ENCODE measurements around the gene STK32B.
"Not testable (repeated sequence)": the region's sequence is repeated elsewhere in the genome, so short reads cannot be mapped to it uniquely, and the experiment has no call there.

The STK32B gene

DNA sequence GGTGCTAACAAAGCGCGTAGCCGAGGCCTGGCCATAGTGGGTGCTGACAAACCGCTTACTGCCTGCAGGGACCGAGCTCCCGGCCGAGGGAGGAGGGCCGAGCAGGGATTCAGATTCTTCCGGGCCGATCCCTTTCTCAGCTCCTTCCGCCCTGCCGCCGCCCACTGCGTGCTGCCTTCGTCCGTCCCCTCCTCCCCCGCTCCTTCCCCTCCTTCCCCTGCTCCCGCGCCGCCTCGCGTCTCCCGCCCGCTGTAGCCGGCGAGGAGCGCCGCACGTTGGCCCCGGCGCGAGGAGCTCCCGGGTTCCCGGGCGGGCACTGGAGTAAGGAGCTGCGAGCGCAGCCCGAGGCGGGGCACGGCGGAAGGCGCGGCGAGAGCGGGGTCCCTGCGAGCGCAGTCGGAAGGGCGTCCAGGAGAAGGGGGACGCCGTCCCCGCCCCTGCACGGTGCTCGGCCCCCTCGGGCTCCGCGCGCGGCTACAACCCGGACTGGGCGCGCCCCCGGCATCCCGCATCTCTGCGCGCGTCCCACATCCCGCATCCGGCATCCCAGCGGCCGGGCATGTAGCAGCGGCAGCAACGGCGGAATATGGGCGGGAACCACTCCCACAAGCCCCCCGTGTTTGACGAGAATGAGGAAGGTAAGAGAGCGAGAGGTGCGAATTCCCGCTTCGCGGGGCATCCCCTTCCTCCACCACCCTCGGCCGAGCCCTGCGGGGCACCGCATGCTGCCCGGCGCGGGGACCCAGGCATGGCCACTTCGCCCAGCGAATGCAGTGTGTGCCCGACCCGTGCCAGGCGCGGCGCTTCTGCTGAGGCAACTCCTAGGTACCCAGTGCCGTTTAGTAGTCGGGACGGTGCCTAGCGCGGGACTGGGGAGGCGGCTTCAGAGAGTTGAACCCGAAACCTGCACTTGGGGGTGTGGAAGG is at the start of gene STK32B:
TSS of gene STK32B (plus strand) at position 203 of the 926 bp plus-strand sequence.
- H3K4me2 ChIP-seq = peak within 1 kb of the TSS; percentile 98
- H3K9me3 ChIP-seq = peaks cover 3% of the 10 kb centered on the region; the same call in 1 of the 2 replicates
- peaks cover 51% of the 10 kb centered on the region for H3K4me1 ChIP-seq
- peak within 1 kb of the TSS; percentile 74 for H3K9ac ChIP-seq
- TF ChIP-seq Cebpa-rat (IDR thresholded peaks at IDR 0.05) = no peak
- peaks cover 13% of the 10 kb centered on the region for H3K27me3 ChIP-seq
- peak within 1 kb of the TSS; percentile 88 for H3K4me3 ChIP-seq
- H4K20me1 ChIP-seq = peaks cover 6% of the 10 kb centered on the region; the same call in 1 of the 2 replicates
- peak within 1 kb of the TSS; percentile 73 for H3K27ac ChIP-seq
- no peaks in the 10 kb centered on the region for H3K36me3 ChIP-seq

DNA sequence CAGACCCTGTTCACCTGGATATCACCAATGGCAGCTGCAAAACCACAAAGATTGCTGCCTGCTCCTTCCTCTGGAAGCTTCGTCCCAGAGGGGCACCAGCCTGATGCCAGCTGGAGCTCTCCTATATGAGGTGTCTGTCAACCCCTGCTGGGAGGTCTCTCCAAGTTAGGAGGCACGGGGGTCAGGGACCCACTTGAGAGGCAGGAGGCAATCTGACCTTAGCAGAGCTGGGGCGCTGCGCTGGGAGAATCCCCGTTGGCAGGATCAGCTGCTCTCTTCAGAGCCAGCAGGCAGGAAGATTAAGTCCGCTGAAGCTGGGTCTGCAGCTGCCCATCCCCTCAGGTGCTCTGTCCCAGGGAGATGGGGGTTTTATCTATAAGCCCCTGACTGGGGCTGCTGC is 49.6 kb upstream of the STK32B start:
- H3K4me2 ChIP-seq = peak overlapping the region; percentile 48

DNA sequence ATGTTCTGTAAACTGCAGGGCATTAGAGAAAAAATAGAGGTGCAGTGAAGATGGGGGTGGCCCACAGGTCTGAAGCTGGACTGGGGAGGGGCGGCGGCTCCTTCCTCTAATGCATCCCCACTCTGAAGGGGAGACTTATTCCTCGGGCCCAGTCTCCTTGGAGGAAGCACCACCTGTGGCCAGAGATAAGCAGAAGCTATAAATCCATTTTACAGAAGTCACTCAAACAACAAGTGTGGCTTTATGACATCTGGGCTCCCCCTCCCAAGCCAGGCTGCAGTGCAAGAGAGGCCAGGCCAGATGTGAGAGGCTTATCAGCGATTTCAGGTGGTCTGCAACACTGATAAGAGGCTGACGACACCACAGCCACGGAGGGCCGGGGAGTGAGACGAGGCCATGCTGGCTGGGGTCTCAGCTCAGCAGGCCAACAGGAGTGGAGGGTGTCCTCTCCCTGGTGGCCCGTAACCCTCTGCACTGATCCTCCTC is 47.9 kb upstream of the STK32B start:
- H3K9ac ChIP-seq = no peak overlapping the region
- H3K9me3 ChIP-seq = no peaks in the 10 kb centered on the region
- no peak for TF ChIP-seq Cebpa-rat (IDR thresholded peaks at IDR 0.05)
- no peak overlapping the region for H3K4me3 ChIP-seq
- H4K20me1 ChIP-seq = no peaks in the 10 kb centered on the region
- H3K4me2 ChIP-seq = no peak overlapping the region
- H3K36me3 ChIP-seq = no peaks in the 10 kb centered on the region
- H3K4me1 ChIP-seq = peaks cover 14% of the 10 kb centered on the region
- no peak overlapping the region for H3K27ac ChIP-seq
- no peaks in the 10 kb centered on the region for H3K27me3 ChIP-seq

More for the DNA sequence above, 49.6 kb upstream of the STK32B start:
- H3K27me3 ChIP-seq, H4K20me1 ChIP-seq, H3K27ac ChIP-seq, H3K9me3 ChIP-seq, H3K9ac ChIP-seq, H3K36me3 ChIP-seq, H3K4me3 ChIP-seq: not testable (repeated sequence)
- peaks cover 14% of the 10 kb centered on the region for H3K4me1 ChIP-seq

DNA sequence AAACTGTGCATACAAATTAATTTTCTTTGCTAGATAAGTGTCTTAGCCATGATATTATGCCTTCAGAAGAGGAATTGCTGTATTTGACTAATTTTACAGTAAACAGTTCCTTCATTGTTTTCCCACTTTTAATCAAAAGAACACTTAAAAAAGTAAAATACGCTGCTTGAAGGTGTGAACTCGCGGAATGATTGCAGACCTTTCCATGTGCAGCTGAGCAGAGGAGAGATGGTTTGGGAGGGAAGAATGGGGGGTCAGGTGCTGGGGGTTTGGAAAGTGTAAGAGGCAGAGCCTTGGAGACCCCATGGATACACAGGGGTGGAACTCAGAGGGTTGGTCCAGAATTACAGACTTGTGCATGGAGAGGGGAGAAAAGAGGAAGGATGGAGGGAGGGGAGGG is 47.4 kb upstream of the STK32B start:
- Histone ChIP-seq H3K4me2 (no peak overlapping the region), H3K27ac (no peak overlapping the region), H3K36me3 (no peaks in the 10 kb centered on the region), H3K27me3 (no peaks in the 10 kb centered on the region), H3K4me1 (peaks cover 14% of the 10 kb centered on the region), H3K9ac (no peak overlapping the region), H3K9me3 (no peaks in the 10 kb centered on the region), H4K20me1 (no peaks in the 10 kb centered on the region), H3K4me3 (no peak overlapping the region)
- no peak for TF ChIP-seq Cebpa-rat (IDR thresholded peaks at IDR 0.05)

DNA sequence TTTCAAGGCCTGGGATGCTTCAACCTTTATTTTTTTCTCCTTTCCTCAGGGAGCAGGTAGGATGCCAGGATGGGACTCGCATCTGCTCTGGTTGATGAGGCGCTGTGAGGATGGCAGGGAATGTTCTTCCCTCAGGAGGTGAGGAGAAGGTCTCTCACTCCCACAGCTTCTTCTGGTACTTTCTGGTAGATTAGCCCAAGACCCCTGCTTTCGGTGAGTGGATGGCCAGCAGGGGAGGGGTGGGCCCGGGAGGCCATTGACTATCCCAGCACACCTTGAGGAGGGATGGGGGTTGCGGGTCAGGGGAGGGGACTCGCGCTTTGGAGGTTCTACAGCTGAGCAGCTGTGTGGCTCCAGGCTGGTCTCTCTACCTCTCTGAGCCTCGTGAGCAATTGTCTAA is 46.8 kb upstream of the STK32B start:
- Histone ChIP-seq H3K4me2 (no peak overlapping the region), H3K4me3 (no peak overlapping the region), H3K9me3 (no peaks in the 10 kb centered on the region), H3K27me3 (no peaks in the 10 kb centered on the region), H3K9ac (no peak overlapping the region), H3K36me3 (no peaks in the 10 kb centered on the region), H4K20me1 (no peaks in the 10 kb centered on the region), H3K27ac (no peak overlapping the region), H3K4me1 (peaks cover 14% of the 10 kb centered on the region)
- TF ChIP-seq Cebpa-rat (IDR thresholded peaks at IDR 0.05) = no peak

DNA sequence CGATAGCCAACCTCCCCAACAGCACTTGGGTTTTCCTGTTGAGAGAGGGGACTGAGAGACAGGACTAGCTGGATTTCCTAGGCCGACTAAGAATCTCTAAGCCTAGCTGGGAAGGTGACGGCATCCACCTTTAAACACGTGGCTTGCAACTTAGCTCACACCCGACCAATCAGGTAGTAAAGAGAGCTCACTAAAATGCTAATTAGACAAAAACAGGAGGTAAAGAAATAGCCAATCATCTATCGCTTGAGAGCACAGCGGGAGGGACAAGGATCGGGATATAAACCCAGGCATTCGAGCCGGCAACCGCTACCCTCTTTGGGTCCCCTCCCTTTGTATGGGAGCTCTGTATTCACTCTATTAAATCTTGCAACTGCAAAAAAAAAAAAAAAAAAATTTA is 44.3 kb upstream of the STK32B start:
- not testable (repeated sequence) for H3K9ac ChIP-seq, H4K20me1 ChIP-seq, H3K9me3 ChIP-seq, H3K4me3 ChIP-seq, H3K27ac ChIP-seq, H3K27me3 ChIP-seq, H3K4me1 ChIP-seq, H3K4me2 ChIP-seq, H3K36me3 ChIP-seq

DNA sequence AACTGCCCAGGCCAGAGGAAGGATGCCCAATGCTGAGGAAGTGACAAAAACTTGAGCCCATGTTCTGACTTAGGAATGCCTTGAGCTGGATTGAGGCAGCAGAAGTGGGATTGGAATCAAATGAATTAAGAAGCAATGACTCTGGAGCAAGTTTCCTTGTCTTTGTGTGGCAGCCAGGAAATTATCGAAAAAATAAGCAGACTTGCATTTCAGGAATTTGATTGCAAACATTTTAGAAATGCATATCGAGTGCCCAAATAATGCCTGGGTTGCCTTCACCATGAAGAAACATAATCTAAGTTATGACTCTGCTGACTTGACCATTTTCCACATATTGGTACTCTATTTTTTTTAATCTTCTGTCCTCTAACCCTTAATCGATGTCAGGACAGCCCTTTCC is 41.5 kb upstream of the STK32B start:
- no peak overlapping the region for H3K27ac ChIP-seq
- no peak for TF ChIP-seq Cebpa-rat (IDR thresholded peaks at IDR 0.05)
- H3K4me1 ChIP-seq = peaks cover 19% of the 10 kb centered on the region

DNA sequence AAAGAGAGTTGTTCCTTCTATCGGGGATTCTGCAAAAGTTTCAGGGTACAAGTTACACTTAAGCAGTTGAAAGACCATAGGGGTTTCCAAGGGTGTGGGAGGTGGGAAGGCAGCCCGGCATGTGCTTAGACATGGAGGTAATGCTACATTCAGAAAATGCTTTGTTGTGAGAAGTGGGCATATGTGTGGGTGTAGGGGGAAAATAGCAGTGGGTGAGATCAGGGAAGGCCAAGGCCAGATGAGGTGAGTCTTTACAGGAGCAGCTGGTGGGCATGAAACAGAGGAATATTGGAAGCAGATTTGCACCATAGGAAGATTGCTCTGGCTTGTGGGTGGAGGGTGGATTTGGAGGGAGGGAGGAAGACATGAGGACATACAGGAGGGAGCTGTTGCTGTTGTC is 40.3 kb upstream of the STK32B start:
- no peak for TF ChIP-seq Cebpa-rat (IDR thresholded peaks at IDR 0.05)
- Histone ChIP-seq H3K4me2 (no peak overlapping the region), H3K9me3 (no peaks in the 10 kb centered on the region), H3K27ac (no peak overlapping the region), H3K9ac (no peak overlapping the region), H4K20me1 (no peaks in the 10 kb centered on the region), H3K4me1 (peaks cover 22% of the 10 kb centered on the region), H3K4me3 (no peak overlapping the region), H3K27me3 (no peaks in the 10 kb centered on the region), H3K36me3 (no peaks in the 10 kb centered on the region)

More for the DNA sequence above, 41.5 kb upstream of the STK32B start:
- H3K9ac ChIP-seq = no peak overlapping the region
- H3K4me2 ChIP-seq = no peak overlapping the region
- no peak overlapping the region for H3K4me3 ChIP-seq
- no peaks in the 10 kb centered on the region for H3K36me3 ChIP-seq
- no peaks in the 10 kb centered on the region for H3K9me3 ChIP-seq
- H4K20me1 ChIP-seq = no peaks in the 10 kb centered on the region
- no peaks in the 10 kb centered on the region for H3K27me3 ChIP-seq

DNA sequence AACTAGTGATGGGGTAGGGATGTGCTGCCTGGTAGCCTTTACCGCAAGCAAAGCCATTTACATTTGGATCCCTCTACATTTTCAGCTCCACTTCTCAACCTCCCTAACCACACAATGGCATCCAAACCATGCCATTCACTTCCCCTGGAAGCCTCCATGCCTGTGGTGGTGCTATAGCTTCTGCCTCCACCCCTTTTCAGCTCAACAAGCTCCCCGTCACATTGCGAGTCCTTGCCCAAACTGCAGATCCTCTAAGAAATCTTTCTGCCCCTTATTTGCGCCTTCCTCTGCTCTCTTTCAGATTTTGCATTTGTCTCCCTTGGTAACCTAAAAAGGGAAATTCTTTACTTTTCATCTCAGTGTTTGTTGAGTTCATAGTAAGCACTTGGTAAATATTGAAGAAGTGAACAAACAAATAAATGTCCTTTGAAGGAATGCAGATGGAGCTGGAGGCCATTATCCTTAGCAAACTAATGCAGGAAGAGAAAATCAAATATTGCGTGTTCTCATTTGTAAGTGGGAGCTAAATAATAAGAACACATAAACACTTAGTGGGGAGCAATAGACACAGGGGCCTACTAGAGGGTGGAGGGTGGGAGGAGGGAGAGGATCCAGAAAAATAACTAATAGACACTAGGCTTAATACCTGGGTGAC is 38.9 kb upstream of the STK32B start:
- H3K4me3 ChIP-seq = no peak overlapping the region
- no peak overlapping the region for H3K9ac ChIP-seq
- H3K4me2 ChIP-seq = no peak overlapping the region
- H3K27ac ChIP-seq = no peak overlapping the region
- H3K9me3 ChIP-seq = no peaks in the 10 kb centered on the region
- no peaks in the 10 kb centered on the region for H4K20me1 ChIP-seq
- peaks cover 22% of the 10 kb centered on the region for H3K4me1 ChIP-seq
- no peaks in the 10 kb centered on the region for H3K27me3 ChIP-seq
- no peaks in the 10 kb centered on the region for H3K36me3 ChIP-seq
- no peak for TF ChIP-seq Cebpa-rat (IDR thresholded peaks at IDR 0.05)

DNA sequence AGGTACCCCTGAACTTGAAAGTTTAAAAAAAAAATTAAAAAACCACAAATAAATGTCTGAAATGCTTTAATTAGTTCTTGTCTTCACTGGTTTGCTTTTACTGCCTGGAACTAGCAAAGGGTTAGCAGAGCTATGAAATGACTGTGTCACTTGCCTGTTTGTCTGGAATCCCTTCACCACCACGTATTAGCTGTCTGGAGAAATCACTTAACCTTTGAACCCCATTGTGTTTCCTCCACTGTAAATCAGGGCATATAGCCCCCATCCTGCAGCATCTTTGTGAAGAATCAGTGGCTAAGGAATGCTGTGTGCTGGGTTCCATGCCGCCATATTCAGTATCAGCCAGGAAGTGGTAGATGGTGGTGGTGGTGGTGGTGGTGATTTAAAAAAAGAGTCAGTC is 38.3 kb upstream of the STK32B start:
- H3K36me3 ChIP-seq = no peaks in the 10 kb centered on the region
- H3K4me2 ChIP-seq = no peak overlapping the region

More for the DNA sequence above, 38.3 kb upstream of the STK32B start:
- peaks cover 22% of the 10 kb centered on the region for H3K4me1 ChIP-seq
- TF ChIP-seq Cebpa-rat (IDR thresholded peaks at IDR 0.05) = no peak
- no peaks in the 10 kb centered on the region for H4K20me1 ChIP-seq
- no peaks in the 10 kb centered on the region for H3K27me3 ChIP-seq
- no peaks in the 10 kb centered on the region for H3K9me3 ChIP-seq
- H3K27ac ChIP-seq = no peak overlapping the region
- no peak overlapping the region for H3K4me3 ChIP-seq
- no peak overlapping the region for H3K9ac ChIP-seq
